RCC 7860 (cell line): ENCODE results near the gene CCDC70.
"Not testable (repeated sequence)": the region's sequence is repeated elsewhere in the genome, so short reads cannot be mapped to it uniquely, and the experiment has no call there.

Experiments used
- DNase-seq: peaks from one replicate; pipeline ENCODE4 v3.0.0-alpha.2; 2015; ENCODE audit warnings: low spot score
- FAIRE-seq: peaks from 2 replicates; lab custom pipeline; 2012; peaks lifted over from hg19 to GRCh38; lab: Jason Lieb, UNC

Gene CCDC70

DNA sequence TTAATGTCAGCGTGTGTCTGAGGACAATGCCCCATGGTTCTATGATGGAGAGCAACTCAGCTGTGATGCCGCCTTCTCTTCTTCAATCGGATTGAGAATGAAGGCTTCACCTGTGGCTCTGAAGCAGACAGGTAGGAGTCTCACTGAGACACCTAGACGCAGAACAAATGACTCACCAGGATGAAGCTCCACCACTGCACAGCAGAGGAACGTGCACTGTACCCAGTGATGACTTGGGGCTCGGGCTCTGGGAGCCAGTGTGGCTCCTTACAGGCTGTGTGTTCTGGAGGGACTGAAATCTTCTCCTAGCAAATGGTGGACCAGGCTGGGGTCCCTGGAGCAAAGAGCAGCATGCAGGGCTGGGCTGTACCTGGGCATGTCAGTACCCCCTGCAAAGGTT lies 44.0 kb downstream of the CCDC70 start:
- no peak for DNase-seq
- FAIRE-seq = no peak

DNA sequence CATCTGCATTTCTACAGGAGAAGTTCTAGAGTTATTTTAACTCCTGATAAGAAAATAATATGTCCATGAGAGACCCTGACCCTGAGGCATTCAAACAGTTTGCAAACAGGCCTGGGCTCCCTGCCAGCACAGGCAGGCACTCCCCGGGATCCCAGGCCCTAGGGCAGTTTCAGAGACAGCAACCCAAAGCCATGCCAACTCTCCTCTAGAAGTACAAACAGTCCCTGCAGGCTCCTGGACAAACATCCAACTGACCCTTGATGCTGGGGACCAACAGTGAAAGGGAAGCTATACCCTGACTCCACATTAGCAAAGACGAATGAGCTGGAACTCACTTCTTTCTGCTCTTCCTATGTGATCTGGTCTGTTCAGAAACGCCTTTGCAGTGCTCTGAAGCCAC lies 44.8 kb downstream of the CCDC70 start:
- FAIRE-seq = no peak
- DNase-seq = no peak

DNA sequence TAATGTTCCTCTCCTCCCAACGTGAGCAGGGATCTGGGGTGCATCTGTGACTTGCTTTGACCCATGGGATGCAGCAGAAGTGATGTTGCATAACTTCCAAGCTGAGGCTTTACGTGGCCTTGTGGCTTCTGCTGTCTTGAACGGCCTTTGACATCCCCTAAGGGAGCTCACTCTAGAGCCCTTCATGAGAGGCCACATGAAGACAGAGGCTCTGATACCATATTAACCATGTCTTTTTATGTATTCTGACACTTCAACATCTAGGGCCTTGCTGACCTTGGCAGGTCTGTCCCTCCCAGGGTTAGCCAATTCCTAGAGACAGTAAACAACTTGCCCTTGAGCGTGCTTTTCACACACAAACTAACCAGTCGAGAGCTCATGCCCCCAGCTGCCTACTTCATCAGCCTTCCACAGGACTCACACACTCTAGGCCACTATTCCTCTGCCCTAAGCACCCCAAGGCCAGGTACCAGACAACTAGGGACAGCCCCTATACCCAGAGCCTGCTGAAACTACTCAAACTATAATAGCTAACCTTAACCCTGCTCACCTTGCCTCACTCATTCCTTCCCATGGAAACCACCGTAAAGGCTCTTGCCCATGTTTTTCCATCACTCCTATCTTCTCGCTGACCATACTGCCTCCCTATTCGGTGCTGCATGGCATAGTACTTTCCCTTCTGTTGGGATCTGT lies 45.4 kb downstream of the CCDC70 start:
- no peak for FAIRE-seq
- no peak for DNase-seq

DNA sequence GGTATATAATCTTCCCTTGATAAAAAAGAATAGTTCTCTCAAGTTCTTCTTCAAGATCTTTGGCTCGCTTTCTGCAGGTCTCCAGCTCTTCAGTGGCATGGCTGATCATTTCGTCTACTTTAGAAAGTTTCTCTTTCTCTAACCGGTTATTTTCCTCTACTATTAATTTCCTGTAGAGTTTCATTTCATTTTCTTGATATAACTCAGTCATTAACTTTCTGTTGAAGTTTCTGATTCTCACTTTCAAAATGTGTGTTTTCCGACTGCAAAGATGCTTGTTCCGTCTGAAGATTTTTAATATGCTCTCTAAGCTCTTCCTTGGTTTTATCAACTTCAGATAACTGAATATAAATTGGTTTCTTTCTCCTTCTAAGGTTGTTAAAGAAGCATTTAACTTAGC lies 47.5 kb downstream of the CCDC70 start:
- FAIRE-seq, DNase-seq: not testable (repeated sequence)

DNA sequence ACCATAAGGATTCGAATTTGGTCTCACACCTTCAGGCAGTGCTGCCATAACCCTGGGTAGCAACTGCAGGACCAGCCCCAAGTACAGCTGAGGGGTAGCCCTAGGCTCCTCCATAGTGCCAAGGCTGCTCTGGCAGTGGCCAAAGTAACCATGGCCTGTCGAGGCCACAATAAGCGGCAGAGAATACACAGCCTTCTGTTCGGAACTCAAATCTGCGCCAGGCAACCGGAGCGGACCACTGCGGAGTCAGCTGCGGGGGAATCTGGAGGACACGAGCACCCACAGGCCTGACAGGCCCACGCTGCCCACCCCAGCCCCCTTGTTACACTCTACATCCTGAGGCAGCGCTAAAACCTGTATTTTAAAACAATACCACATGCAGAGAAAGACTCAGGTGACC lies 48.7 kb downstream of the CCDC70 start:
- FAIRE-seq = no peak
- DNase-seq = no peak

DNA sequence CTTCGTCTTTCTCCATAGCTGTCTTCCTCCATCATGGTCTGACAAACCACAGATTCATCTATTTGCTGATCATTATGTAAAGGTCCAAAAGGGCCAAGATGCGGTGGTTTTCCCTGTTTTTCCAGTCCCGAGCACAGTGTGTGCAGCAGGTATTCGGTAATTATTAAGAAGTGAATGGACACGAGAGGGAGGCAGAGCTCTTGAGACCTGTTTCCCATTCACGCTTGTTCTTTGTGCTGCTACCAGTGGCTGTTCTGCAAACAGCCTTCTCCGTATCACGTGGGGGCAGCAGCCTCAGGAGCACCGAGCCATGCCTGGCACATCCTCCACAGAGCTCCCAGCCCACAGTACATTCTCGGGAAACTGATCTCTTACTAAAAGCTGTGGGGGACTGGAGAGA lies 50.3 kb downstream of the CCDC70 start:
- DNase-seq (no peak), FAIRE-seq (no peak)

DNA sequence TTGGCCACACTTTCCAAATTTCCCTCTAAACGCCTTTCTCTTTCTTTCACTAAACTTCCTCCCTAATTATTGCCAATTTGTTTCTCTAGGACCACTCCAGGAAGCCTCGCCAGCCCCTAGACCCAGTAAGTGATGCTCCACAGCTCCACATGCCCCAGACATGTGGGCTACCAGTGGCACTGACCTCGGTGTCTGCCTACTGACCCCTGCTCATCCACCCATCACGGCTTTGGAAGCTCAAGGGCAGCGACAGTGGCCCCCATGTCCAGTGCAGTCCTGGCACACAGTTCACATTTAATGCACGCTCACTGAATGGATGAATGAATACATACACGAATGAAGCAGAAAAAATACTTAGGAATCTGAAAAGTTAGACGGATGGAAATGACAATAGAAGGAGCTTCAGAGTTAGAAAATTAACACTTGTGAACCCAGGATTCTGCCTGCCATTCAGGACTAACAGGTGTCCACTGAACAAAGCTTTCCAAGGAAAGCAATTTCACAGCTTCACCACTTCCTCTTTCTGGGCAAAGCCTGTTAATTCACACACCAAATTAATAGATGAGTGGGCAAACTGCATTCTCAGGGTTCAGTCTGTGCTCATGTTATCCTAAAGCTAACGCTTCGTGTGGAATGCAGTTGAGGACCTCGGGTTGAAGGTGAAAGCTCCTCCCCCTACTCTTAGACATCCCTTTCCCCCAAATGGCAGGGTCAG lies 50.9 kb downstream of the CCDC70 start:
- FAIRE-seq (no peak), DNase-seq (no peak)

DNA sequence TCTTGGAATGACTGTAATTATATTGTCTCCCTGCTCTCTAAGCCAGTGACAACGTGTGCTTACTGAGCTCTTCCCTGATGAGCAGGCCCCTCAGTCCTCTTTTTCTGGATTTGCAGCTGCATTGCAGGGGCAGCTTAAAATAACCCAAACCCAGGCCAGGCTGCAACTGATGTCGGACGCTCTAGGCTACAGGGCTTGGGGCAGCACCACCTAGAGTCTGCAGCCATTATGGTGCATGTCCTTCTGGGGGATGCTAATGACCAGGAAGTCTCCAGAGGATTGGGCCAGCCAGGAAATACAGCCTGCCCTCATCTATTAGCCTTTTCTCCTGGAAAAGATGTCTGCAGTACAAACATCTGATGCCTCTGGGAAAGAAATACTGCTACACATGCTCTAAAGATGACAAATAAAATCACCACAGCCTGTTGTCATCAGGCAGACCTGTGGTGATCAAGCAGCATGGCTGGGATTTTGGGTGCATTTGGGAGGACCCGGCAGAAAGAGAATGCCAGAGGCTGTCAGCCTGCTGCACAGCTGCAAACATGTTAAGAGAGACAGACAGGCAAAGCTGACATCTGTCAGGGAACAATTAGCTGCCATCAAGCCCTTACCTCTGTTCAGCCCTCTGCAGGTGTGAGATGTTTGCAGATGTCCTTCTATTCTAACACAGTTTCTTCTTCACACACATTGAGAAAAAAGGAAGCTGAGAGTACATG lies 51.8 kb downstream of the CCDC70 start:
- DNase-seq (no peak), FAIRE-seq (no peak)

DNA sequence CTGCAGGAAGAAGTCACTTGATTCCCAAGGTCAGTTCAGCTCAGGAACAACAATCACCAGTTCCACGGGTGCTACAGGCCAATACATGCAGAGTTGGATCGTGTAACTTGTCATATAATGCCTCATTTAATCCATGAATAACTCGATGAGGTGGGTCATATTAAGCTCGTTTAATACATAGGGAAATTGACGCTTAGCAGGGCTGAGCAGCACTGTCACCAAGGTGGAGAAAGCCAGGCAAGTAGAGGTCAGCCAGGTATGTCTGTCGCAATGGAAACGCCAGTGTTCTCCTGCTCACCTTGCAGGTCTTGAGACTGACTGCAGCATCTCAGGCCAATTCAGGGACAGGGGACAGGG lies 52.3 kb downstream of the CCDC70 start:
- FAIRE-seq (no peak), DNase-seq (no peak)
